KOPT-K1 (cell line): ENCODE results near the gene ARID4A.
"Not testable (repeated sequence)": the region's sequence is repeated elsewhere in the genome, so short reads cannot be mapped to it uniquely, and the experiment has no call there.

ENCODE experiments used
- H3K27ac ChIP-seq: fragments of 200-600 bp; sonication (generic); 2 replicates; pipeline ENCODE4 v1.5.1; 2016; ENCODE audit warnings: antibody characterized with exemption, mild to moderate bottlenecking, low read depth, low read length; ENCODE audit not compliant: poor library complexity, severe bottlenecking
- H3K36me3 ChIP-seq: fragments of 200-600 bp; sonication (generic); 2 replicates; pipeline ENCODE4 v1.5.1; 2017; ENCODE audit warnings: antibody characterized with exemption, mild to moderate bottlenecking, low read length, moderate library complexity; ENCODE audit not compliant: insufficient read depth
- H3K9me3 ChIP-seq: fragments of 200-600 bp; sonication (generic); 2 replicates; pipeline ENCODE4 v1.5.1; 2017; ENCODE audit warnings: antibody characterized with exemption, low read length, mild to moderate bottlenecking; ENCODE audit not compliant: insufficient read depth, poor library complexity, severe bottlenecking

The ARID4A gene

DNA sequence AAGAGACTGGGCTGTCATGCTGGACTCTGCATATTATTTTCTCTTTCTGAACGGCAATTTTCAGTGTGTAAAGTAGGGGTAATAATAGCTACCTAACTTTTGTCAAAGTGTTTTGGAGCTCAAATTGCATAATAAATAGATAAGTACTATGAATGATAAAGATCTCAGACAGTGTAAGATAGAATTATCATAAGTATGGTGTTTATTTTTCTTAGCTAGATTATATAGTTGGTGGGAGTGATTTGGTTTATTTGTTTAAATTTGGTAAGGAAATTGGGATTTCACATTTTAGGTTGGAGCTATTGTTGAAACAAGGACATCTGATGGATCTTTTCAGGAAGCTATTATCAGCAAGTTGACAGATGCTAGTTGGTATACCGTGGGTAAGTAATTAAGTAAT, 7.4 kb downstream of the ARID4A start:
- Histone ChIP-seq H3K27ac (no peak overlapping the region), H3K9me3 (no peaks in the 10 kb centered on the region), H3K36me3 (peaks cover 78% of the 10 kb centered on the region)

DNA sequence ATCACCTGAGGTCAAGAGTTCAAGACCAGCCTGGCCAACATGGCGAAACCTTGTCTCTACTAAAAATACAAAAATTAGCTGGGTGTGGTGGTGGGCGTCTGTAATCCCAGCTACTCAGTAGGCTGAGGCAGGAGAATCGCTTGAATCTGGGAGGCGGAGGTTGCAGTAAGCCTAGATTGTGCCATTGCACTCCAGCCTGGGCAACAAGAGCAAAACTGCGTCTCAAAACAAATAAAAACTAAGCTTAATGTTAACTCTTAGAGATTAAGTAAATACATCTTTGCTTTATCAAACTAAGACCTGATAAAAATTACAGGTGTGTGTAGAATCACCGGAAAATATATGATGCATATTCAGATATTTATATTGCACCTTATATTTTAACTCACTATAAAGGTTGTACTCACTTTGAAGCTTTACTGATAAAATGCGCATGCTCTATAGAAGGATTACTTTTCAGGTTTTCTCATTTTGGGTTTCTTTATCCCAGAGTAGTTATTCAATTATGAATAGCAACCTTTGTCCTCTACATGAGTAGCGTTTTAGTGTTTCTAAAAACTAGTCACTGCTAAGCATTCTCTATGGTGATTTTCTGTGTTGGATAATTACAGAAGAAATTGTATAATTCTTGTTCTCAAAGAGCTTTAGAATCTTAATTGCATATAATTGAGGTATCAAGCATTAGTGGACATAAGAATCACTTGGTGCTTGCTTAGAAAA, 9.4 kb downstream of the ARID4A start:
- Histone ChIP-seq H3K27ac (no peak overlapping the region), H3K36me3 (peaks cover 79% of the 10 kb centered on the region), H3K9me3 (no peaks in the 10 kb centered on the region)

DNA sequence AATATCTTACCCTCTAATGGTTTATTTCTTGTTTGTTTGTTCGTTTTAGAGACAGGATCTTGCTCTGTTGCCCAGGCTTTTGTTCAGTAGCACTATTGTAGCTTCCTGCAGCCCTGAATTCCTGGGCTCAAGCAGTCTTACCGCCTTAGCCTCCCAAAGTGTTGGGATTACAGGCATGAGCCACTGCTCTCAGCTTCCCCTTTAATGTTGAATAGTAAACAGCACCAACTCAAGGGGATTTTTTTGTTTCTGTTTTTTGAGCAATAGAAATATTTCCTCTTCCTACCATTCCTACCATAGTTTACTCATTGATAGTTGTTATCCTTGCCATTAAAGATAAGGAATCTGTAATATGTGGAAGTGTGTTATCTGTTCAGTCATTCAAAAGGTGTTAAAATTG, 10.7 kb downstream of the ARID4A start:
- H3K9me3 ChIP-seq, result no peaks in the 10 kb centered on the region
- H3K27ac ChIP-seq, result no peak overlapping the region
- peaks cover 77% of the 10 kb centered on the region for H3K36me3 ChIP-seq

DNA sequence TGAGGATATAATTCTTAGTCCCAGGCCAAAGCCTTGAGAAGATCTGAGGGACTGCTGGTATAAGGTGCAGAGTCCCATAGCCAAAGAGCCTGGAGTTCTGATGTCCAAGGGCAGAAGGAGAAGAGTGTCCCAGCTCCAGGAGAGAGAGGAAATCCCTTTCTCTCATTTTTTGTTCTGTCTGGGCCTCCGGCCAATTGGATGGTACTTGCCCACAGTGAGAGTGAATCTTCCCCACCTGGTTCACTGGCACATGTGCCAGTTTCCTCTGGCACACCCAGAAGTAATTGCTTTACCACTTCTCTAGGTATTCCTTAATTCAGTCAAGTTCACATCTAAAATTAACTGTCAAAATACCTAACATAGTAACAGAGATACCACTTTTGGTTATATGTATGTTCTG, 15.3 kb downstream of the ARID4A start:
- peaks cover 51% of the 10 kb centered on the region for H3K36me3 ChIP-seq
- no peaks in the 10 kb centered on the region for H3K9me3 ChIP-seq

DNA sequence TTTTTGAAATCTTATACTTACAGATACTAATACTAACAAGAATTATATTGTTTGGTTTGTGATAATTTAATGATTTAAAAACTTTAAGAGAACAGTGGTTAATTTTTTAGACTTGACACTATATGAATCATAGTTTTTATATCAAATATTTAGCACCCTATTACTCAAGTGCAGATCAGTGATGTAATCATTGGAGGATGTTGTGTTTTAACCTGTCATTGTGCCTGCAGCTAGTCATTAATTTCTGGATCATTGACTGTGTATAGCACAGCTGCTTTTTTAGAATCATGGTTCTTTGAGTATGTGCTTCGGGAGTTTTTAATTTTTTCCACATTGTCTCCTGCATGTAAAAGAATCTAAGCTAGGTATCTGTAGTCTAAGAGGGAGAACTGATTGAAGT, 17.3 kb downstream of the ARID4A start:
- no peaks in the 10 kb centered on the region for H3K9me3 ChIP-seq
- peaks cover 53% of the 10 kb centered on the region for H3K36me3 ChIP-seq
- no peak overlapping the region for H3K27ac ChIP-seq

More for the DNA sequence above, 15.3 kb downstream of the ARID4A start:
- H3K27ac ChIP-seq, result no peak overlapping the region

DNA sequence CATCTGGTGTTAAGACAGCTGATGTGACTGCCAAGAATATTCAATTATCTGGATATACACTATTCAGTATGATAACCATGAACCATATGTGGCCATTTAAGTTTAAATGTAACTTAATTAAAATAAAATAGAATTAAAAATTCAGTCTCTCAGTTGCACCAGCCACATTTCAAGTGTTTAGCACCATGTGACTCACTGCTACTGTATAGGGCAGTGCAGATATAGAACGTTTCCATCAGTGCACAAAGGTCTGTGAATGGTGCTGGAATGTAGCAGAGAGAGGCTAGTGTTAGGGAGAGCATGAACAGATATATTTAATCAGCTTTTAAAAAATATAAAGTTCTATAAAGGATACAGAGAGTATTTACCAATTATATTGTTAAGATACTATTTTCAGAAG, 28.7 kb downstream of the ARID4A start:
- Histone ChIP-seq H3K36me3 (peaks cover 82% of the 10 kb centered on the region), H3K27ac (no peak overlapping the region), H3K9me3 (no peaks in the 10 kb centered on the region)

DNA sequence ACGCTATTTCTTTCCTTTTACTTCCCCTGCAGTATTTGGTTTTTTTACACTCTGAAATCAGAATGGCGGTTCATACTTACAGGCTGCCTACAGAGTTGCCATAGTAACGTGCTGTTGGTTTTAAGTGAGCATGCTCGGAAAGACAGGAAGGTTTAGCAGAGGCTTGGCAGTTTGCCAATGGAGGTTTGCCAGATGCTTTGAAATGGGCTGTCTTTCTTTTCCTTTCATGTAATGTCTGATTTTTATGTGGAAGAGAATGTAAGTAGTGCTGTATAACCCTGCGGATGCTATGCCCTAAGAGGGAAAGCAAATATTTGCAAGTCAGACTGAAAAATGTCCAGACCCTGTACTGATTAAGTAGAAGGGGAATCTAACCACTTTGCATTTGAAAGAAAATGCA, 32.8 kb downstream of the ARID4A start:
- Histone ChIP-seq H3K36me3 (peaks cover 75% of the 10 kb centered on the region), H3K27ac (peak overlapping the region; percentile 30), H3K9me3 (no peaks in the 10 kb centered on the region)

DNA sequence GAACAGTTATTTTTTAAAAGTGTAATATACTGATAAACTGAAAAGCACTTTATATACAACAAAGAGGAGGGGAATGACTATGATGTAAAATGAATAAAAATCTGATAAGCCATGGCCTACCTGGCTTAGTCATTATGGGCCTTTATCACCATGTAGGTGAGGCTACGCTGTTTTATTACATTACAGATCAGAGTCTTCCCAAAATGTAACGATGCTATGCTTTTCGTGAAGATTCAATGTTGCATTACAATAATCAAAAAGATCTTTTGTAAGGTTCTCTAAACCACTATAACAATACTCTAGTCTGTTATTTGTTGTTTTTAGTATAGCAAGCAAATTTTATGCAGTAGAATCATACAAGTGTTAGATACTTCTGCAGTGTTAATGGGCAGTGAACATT, 34.2 kb downstream of the ARID4A start:
- Histone ChIP-seq H3K36me3 (peaks cover 73% of the 10 kb centered on the region), H3K9me3 (no peaks in the 10 kb centered on the region), H3K27ac (no peak overlapping the region)

DNA sequence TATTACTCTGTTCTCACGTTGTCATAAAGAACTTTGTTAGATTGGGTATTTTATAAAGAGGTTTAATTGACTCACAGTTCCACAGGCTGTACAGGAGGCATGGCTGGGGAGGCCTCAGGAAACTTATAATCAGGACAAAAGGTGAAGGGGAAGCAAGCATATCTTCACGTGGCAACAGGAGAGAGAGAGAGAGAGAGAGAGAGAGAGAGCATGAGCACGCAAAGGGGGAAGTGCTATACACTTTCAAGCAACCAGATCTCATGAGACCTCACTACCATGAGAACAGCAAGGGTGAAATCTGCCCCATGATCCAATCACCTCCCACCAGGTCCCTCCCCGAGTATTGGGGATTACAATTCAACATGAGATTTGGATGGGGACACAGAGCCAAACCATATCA, 41.3 kb downstream of the ARID4A start:
- peaks cover 77% of the 10 kb centered on the region for H3K36me3 ChIP-seq
- not testable (repeated sequence) for H3K9me3 ChIP-seq, H3K27ac ChIP-seq

DNA sequence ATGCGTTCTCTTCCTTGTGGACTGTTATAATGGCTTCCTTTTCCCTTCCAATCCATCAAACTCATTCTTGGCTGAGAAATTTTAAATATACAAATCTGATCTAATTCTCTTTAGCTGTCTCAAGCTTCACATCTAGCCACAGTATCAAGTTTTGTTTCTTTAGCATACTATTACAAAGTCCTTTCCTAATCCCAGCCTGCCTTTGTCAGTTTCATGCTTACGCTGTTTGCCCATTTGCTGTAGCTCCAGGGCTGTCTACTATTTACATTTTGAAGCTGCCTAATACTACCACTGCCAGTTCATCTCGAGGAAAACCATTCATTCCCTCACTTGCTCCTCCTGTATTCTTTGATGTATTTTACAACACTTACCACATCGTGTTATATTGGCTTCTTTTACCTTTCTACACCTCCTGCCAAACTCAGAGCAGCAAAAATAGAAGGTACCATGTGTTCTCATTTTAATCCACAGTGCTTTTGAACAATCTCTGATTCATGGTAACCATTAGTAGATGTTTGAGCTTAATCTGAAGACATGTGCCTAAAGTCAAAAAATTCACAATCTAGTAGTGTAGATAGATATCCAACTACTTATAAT, 42.9 kb downstream of the ARID4A start:
- Histone ChIP-seq H3K27ac (no peak overlapping the region), H3K36me3 (peaks cover 77% of the 10 kb centered on the region), H3K9me3 (no peaks in the 10 kb centered on the region)

DNA sequence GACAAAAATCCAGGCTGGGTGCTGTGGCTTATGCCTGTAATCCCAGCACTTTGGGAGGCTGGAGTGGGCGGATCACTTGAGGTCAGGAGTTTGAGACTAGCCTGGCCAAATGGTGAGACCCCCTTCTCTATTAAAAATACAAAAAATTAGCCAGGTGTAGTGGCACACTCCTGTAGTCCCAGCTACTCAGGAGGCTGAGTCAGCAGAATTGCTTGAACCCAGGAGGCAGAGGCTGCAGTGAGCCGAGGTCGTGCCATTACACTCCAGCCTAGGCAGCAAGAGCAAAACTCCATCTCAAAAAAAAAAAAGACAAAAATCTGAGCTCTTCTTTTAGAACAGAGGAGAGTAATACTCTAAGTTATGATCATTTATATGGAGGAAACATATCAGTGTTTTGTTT, 45.2 kb downstream of the ARID4A start:
- H3K27ac ChIP-seq, H3K9me3 ChIP-seq: not testable (repeated sequence)
- H3K36me3 ChIP-seq, result peaks cover 84% of the 10 kb centered on the region

DNA sequence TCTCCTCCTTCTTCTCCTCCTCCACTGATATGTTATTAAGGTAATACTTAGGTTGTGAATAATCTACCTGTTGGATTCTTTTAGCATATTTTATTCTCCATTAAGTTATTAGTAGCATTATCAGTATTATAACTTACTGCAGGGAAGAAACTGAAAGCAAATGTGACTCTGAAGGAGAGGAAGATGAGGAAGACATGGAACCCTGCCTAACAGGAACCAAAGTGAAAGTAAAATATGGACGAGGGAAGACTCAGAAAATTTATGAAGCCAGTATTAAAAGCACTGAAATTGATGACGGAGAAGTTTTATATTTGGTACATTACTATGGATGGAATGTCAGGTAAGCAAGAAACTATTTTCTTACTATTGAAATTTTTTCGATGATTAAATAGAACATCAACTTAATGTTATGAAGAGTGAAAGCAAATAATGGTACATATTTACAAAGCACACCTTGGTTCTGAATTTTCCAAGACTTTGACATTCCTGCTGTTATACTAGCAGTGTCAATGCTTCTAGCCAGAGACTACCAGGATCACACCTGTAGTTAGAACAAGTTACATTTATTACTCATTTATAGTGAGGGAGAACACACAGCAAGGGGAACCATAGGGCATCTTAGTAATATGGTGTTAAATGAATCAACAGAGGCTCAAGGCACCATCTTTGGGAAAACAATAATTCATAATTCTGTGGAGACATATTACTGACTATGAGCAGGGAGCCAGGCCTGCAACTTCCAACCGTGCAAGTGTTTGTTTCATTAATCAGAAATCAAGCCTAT, 55.4 kb downstream of the ARID4A start:
- Histone ChIP-seq H3K27ac (peak overlapping the region; percentile 46), H3K36me3 (peaks cover 78% of the 10 kb centered on the region), H3K9me3 (no peaks in the 10 kb centered on the region)

DNA sequence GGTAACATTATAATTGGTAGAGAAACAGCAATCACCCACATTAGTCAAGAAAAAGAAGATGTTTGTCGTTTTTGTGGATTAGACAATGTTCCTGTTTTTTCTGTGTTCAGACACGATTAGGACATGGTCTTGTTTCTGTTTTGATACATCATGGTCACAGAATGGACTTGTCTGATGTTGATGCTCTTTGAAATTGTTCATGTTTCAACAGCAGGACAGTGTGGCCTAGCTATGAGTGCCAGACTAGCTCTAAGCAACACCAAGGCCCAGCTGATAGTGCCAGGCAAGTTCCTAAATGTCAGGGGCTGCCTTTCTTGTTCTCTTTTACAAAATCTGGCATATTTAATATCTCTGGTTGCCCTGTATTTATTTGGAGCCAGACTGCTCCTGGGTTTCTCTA, 56.5 kb downstream of the ARID4A start:
- no peak overlapping the region for H3K27ac ChIP-seq
- H3K9me3 ChIP-seq, result no peaks in the 10 kb centered on the region
- H3K36me3 ChIP-seq, result peaks cover 78% of the 10 kb centered on the region

DNA sequence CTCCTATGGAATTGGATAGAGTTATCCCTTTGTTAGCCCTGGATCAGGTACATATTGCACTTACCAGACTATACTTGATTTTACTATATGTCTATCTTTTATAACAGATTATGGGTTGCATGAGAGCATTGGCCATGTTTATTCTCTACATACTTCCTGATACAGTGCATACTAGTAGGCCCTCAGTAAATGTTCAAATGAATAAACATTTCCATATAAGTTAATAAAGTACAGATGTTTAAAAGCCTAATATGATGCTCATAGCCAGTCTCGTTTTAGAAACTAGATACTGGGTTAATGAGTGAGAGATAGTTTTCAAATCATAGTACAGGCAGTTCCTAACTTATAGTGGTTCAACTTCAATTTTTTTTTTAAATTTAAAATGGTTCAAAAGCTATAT, 57.9 kb downstream of the ARID4A start:
- peaks cover 85% of the 10 kb centered on the region for H3K36me3 ChIP-seq
- no peaks in the 10 kb centered on the region for H3K9me3 ChIP-seq
- H3K27ac ChIP-seq, result no peak overlapping the region

DNA sequence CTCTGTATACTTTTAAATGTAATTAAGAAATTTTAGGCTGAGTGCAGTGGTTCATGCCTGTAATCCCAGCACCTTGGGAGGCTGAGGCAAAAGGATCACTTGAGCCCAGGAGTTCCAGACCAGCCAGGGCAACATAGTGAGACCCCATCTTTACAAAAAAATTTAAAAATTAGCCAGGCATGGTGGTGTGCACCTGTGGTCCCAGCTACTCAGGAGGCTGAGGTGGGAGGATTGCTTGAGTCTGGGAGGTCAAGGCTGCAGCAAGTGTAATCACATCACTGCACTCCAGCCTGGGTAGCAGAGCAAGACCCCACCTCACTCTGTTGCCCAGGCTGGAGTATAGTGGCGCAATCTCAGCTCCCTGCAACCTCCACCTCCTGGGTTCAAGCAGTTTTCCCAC, 63.9 kb downstream of the ARID4A start:
- H3K36me3 ChIP-seq, result peaks cover 90% of the 10 kb centered on the region
- not testable (repeated sequence) for H3K9me3 ChIP-seq, H3K27ac ChIP-seq
